ENCODE data around the gene RITA1. TPM values are rescaled to one million over a fixed set of nuclear protein-coding genes. Genes with fewer than 3 reads are reported as not detected.

Gene RITA1
- total RNA-seq, 6 experiments from 2014 or later: 11.1 to 33.0 (median 22.3) TPM

DNA sequence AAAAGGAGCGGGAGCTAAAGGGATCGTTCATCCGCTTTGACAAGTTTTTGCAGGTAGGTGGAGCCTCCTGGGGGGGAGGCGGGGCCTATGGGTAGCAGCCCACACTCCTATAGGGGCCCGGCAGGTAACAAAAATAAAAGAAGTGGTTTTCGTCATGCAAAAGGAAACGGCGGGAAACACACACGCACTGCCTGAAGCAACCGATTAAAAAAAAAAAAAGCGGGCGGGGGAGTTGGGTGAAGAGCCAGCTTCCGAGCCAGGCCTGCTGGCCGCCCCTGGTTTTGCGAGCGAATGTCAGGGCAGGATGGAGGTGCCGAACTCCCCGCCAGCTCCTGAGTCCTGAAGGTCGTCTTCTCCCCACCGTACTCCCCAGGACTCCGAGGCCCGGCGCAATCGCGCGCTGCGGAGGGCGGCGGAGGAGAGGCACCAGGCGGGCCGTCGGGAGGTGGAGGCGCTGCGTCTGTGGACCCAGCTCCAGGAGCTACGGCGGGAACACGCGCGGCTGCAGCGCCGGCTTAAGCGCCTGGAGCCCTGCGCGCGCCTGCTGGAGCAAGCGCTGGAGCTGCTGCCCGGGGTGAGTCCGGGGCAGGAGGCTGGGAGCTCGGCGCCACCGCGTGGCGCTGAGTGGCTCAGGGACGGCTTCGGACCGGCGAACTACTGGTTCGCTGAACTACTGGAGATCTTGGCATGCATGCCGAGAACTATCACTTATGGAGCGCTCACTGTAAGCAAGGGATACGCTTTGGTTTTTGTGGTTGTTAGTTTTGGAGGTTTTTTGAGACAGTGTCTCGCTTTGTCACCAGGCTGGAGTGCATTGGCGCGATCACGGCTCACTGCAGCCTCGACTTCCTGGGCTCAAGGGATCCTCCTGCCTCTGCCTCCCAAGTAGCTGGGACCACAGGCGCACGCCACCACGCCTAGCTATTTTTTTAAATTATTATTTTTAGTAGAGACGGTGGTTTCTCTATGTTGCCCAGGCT is 32.4 kb upstream of the RITA1 start:
- DNase-seq (peak; percentile 75 to 78 (median 76)), ATAC-seq (peak; percentile 92 to 97 (median 96))
- H3K4me3 ChIP-seq: peak overlapping the region; percentile 16 to 50 (median 25)
- H3K27ac ChIP-seq: no peak overlapping the region
- H3K4me1 ChIP-seq: peaks cover 0 to 16% (median 3%) of the 10 kb centered on the region in 4 donors
- no peaks in the 10 kb centered on the region for H3K27me3 ChIP-seq
- H3K36me3 ChIP-seq: peaks cover 0 to under 1% (median 0%) of the 10 kb centered on the region in 4 donors
- H3K9me3 ChIP-seq: no peaks in the 10 kb centered on the region
- intact Hi-C loops (cut with DNase I): no loop called here
- TF ChIP-seq, protein P1, sequence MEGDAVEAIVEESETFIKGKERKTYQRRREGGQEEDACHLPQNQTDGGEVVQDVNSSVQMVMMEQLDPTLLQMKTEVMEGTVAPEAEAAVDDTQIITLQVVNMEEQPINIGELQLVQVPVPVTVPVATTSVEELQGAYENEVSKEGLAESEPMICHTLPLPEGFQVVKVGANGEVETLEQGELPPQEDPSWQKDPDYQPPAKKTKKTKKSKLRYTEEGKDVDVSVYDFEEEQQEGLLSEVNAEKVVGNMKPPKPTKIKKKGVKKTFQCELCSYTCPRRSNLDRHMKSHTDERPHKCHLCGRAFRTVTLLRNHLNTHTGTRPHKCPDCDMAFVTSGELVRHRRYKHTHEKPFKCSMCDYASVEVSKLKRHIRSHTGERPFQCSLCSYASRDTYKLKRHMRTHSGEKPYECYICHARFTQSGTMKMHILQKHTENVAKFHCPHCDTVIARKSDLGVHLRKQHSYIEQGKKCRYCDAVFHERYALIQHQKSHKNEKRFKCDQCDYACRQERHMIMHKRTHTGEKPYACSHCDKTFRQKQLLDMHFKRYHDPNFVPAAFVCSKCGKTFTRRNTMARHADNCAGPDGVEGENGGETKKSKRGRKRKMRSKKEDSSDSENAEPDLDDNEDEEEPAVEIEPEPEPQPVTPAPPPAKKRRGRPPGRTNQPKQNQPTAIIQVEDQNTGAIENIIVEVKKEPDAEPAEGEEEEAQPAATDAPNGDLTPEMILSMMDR (IDR thresholded peaks at IDR 0.05): peak; percentile 47 to 62 (median 53)
- no peak for TF ChIP-seq POLR2A (IDR thresholded peaks at IDR 0.05)
- 3% methylated on average over 29 of the region's 70 CpGs for WGBS (ENCODE audit: insufficient coverage, low coverage, low lambda C conversion rate, missing lambda C conversion rate)

DNA sequence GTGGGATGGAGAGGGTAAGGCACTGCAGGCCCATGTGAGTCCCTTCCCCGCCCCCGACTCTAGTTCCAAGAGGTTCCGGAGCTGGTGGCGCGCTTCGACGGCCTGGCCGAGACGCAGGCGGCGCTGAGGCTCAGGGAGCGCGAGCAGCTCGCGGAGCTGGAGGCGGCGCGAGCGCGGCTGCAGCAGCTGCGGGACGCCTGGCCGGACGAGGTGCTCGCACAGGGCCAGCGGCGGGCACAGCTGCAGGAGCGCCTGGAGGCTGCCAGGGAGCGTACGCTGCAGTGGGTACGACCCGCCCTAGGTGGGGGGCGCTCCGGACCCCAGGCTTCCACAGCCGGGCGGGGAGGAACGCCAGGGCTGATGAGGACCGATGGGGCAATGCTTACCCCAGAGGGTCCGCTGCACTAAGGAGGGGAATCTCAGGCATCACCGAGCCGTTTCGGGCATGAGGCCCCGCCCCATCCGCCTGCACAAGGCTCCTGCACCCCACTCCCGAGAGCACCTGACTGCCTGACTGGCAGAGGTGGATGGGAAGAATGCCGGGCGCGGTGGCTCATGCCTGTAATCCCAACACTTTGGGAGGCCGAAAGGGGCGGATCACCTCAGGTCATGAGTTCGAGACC is 31.1 kb upstream of the RITA1 start:
- WGBS (ENCODE audit: insufficient coverage, low coverage, low lambda C conversion rate, missing lambda C conversion rate): 0% methylated on average over 6 of the region's 51 CpGs
- Histone ChIP-seq H3K27ac (no peak overlapping the region), H3K9me3 (no peaks in the 10 kb centered on the region), H3K4me1 (peaks cover 0 to 16% (median 3%) of the 10 kb centered on the region in 4 donors), H3K36me3 (peaks cover 0 to 13% (median 1%) of the 10 kb centered on the region in 4 donors), H3K27me3 (no peaks in the 10 kb centered on the region), H3K4me3 (no peak overlapping the region)
- TF ChIP-seq POLR2A (IDR thresholded peaks at IDR 0.05): no peak
- ATAC-seq (peak in 1 of 4 donors; percentile 5), DNase-seq (no peak)
- intact Hi-C loops (cut with DNase I): no loop called here

DNA sequence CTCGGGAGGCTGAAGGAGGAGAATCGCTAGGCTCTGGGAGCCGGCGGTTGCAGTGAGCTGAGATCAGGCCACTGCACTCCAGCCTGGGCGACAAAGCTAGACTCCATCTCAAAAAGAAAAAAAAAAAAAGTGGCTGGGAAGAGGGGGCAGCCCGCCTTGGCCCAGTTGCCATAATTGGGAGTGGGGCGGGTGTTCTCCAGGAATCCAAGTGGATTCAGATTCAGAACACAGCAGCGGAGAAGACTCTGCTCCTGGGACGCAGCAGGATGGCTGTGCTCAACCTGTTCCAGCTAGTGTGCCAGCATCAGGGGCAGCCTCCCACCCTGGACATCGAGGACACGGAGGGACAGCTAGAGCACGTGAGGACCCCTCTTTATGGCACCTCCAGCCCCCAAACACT is 30.5 kb upstream of the RITA1 start:
- peaks cover 0 to 16% (median 3%) of the 10 kb centered on the region in 4 donors for H3K4me1 ChIP-seq
- H3K4me3 ChIP-seq: no peak overlapping the region
- ATAC-seq (no peak), DNase-seq (no peak)
- no peak overlapping the region for H3K27ac ChIP-seq
- 58% methylated on average over 7 of the region's 12 CpGs for WGBS (ENCODE audit: insufficient coverage, low coverage, low lambda C conversion rate, missing lambda C conversion rate)
- H3K36me3 ChIP-seq: peaks cover 0 to 15% (median 1%) of the 10 kb centered on the region in 4 donors
- TF ChIP-seq POLR2A (IDR thresholded peaks at IDR 0.05): no peak
- TF ChIP-seq, protein P1 (IDR thresholded peaks at IDR 0.05): no peak
- H3K27me3 ChIP-seq: no peaks in the 10 kb centered on the region
- no peaks in the 10 kb centered on the region for H3K9me3 ChIP-seq
- intact Hi-C loops (cut with DNase I): no loop called here

DNA sequence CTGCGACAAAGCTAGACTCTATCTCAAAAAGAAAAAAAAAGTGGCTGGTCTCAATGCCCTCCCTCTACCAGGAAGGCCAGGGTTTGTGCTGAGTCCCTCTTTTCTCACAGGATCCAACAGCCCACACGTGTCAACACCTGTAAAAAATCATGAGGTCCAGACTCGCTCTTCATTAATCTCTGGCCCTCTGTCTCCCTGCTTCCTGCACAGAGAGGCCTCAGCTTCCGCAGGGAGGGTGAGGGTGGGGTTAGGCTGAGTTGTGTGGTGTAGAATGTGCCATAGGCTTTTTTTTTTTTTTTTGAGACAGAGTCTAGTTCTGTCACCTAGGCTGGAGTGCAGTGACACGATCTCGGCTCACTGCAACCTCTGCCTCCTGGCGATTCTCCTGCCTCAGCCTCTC is 29.9 kb upstream of the RITA1 start:
- Histone ChIP-seq H3K4me3 (no peak overlapping the region), H3K4me1 (peaks cover 0 to 16% (median 3%) of the 10 kb centered on the region in 4 donors), H3K9me3 (no peaks in the 10 kb centered on the region), H3K36me3 (peaks cover 0 to 21% (median 2%) of the 10 kb centered on the region in 4 donors), H3K27ac (no peak overlapping the region), H3K27me3 (no peaks in the 10 kb centered on the region)
- DNase-seq: no peak
- TF ChIP-seq POLR2A (IDR thresholded peaks at IDR 0.05): no peak
- TF ChIP-seq, protein P1 (IDR thresholded peaks at IDR 0.05): no peak
- 50% methylated on average over 7 of the region's 7 CpGs for WGBS (ENCODE audit: insufficient coverage, low coverage, low lambda C conversion rate, missing lambda C conversion rate)
- intact Hi-C loops (cut with DNase I): no loop called here
- no peak for ATAC-seq

Data from right lobe of liver (tissue), 6 donors.